GF-D8 (cell line): ENCODE measurements around the gene HPRT1.

Experiments used
- DNase-seq: peaks from one replicate; lab custom pipeline; 2025; lab: John Stamatoyannopoulos, UW

HPRT1 gene

DNA sequence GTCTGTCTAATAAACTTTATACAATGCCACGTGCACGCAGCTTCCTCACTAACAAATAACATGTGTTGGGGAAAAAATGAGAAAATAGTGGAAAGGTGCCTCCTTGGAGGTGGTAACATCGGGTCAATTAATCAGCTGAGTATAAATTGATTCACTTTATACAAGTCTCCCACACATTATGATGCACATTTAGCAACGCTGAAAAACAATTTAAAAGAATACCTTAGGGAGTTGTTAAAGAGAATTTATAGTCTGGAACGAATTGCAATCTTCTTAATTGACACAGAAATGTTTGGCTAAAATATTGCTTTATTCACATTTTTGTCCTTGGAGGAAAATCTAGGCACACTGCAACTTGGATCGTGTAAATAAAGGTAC, 84.2 kb downstream of the HPRT1 start:
- DNase-seq: no peak

GRCh38 chrX:134544513-134545151, 84.7 kb downstream of the HPRT1 start:
- DNase-seq: no peak

DNA sequence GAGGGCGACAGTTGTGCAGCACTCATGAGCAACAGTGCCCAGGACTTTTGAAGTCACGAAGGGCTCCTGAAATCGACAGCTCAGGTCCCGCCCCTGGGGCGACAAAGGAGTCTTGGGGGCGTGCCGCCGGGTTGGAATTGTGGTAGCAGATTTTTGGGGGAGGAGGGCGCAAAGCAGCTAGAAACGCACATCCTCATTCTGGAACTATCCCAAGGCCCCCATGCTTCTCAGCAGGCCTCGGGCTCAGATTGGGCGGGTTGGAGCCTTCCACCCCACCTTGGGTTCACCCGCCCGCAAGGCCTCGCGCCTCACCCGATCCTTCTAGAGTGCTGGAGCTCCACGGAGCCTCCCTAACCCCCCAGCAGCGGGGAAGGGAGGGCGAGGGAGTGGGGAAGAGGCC, 85.5 kb downstream of the HPRT1 start:
- no peak for DNase-seq

DNA sequence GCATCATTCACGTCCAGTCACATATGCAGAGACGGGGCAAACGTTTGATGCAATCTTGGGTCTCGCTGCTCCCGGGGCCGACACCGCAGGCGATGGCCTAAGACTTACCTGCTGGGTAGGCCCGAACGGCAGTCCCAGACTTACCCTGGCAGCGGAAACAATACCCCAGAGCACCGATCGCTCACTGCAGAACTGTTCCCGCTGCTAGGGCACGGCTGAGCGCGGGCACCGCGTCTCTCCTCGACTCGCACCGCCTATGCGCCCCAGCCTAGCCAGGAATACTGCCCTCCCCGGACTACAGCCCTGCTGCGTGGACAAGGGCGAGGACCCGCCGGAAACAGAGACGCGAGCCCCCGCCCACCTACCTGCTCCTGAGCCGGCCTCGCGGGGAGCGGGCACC, 86.2 kb downstream of the HPRT1 start:
- no peak for DNase-seq

DNA sequence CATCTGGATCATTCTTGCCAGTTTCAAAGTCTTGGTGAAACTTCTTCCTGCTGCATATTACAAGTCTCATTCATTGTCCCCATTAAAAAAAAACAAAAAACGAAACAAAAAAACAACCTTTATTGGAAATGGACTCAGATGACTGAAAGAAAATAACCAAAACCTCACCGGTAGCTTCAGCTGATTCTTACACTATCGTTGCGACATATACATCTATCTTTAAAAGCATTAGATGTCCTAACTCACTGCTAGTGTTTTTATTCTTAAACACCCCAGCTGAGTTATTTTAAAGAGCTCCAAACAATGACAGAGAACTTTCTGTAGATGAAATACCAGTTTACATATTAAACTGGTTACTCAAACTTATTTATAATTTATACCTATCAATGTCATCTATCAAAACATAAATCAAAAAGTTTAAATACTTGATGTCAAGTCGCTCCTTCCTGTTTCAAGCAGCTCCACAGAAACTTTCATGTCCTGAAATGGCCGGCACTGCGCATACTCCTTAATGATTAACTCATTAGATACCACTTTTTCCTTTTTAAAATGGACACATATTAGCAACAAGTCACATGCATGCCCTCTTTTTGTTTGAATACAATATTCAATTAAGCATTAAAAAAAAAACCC, 87.2 kb downstream of the HPRT1 start:
- no peak for DNase-seq

DNA sequence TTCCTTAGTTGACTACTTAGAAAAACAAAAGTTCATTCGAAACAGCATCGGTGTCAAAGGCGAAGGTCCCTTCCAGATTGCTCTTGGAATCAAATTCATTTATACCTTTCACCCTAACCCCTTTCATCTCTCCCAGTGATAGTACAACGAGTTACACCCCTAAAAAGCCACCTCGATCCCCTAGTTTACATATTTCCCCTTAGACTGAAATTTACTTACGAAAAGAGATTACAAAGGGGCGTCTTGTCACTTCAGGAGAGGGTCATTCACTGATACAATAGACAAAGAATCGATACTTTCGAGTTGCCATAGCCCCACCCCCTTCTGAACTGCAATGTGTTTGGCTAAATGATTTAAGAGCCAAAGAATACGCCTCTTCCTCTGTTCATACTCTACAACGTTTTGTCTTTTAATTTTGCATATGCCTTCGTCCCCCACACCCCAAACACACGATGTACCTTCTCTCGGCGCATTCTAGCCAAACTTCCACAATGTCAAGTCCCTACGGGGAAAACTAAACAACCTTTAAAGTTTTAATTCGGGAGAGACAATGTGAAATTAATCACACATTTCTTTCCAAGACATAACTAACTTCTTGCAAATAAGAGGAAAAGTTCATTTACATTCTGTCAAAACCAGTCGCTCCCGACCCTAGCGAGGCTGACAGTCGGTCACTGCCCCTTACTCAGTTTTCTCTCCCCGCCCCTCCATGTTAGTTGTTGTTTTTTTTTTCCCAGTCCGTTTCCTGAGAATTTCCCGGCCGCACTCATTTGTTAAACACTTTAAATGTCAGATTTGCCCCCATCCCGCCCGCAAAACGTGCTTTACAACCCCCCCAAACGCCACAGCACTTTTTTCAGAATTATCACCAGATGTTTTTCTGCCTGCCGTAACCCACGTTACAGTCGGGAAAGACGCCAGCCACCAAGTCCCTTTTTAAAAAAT, 88.6 kb downstream of the HPRT1 start:
- no peak for DNase-seq
